HepG2 (cell line): ENCODE measurements around the gene CHDH. TPM values are rescaled to one million over a fixed set of nuclear protein-coding genes. Genes with fewer than 3 reads are reported as not detected.

Experiments used
- ATAC-seq: fragments of 200-7000 bp; cut with Tn5 transposase; 3 replicates; pipeline ENCODE4 v1.9.1; 2020; ENCODE audit warnings: mild to moderate bottlenecking, moderate library complexity
- BruUV-seq: library from RNA; stranded (reverse); fragments of 400-500 nt; replicated peaks from 2 replicates; lab custom pipeline; 2021; lab: Mats Ljungman, UMichigan
- CTCF ChIA-PET: fragments of 300-600 bp; formaldehyde crosslinking; extraction: SDS; loops from one replicate; lab custom pipeline; 2021; ENCODE audit warnings: low total read pairs, inconsistent platforms, low intra/inter-chr PET ratio; lab: Yijun Ruan, JAX
- POLR2A ChIA-PET: fragments of 350-600 bp; sonication (Branson Sonifier 250); formaldehyde crosslinking; loops from one replicate; lab custom pipeline; 2020; ENCODE audit warnings: antibody characterized with exemption, inconsistent platforms; lab: Yijun Ruan, JAX
- DNase-seq: peaks from one replicate; pipeline ENCODE4 v3.0.0-alpha.2; 2015; ENCODE audit warnings: low spot score
- FAIRE-seq: peaks from 3 replicates; lab custom pipeline; 2011; peaks lifted over from hg19 to GRCh38; lab: Jason Lieb, UNC
- H2AFZ ChIP-seq: one replicate; pipeline ENCODE4 v1.6.1; 2011; ENCODE audit warnings: low read length, inconsistent platforms
- H3K27ac ChIP-seq: fragments of 300-600 bp; 3 replicates; pipeline ENCODE4 v1.8.0; 2011; ENCODE audit warnings: mixed run types, mild to moderate bottlenecking, mixed read lengths, low read length, inconsistent platforms; ENCODE audit not compliant: insufficient read depth; ENCODE audit errors: extremely low read length
- H3K27me3 ChIP-seq, 2 experiments: fragments of 200-600 bp in 1 of 2; 2 replicates in 1 of 2; 3 replicates in 1 of 2; pipeline versions ENCODE4 v1.6.0 to v1.8.0; 2011; ENCODE audit warnings: low read length in 2 of 2, mild to moderate bottlenecking in 2 of 2, moderate library complexity in 2 of 2, inconsistent platforms in 1 of 2; ENCODE audit not compliant: insufficient read depth in 2 of 2, control insufficient read depth in 1 of 2
- H3K36me3 ChIP-seq, 2 experiments: fragments of 200-600 bp in 1 of 2; replicated peaks in 1 of 2; 2 replicates in 1 of 2; 3 replicates in 1 of 2; pipeline versions ENCODE4 v1.5.1 to v1.8.0; 2011; ENCODE audit warnings: low read length in 2 of 2, inconsistent platforms in 1 of 2; ENCODE audit not compliant: insufficient read depth in 2 of 2, control insufficient read depth in 1 of 2
- H3K4me1 ChIP-seq: 2 replicates; pipeline ENCODE4 v1.5.1; 2012; ENCODE audit warnings: low read length, inconsistent platforms; ENCODE audit not compliant: insufficient read depth
- H3K4me2 ChIP-seq: 2 replicates; pipeline ENCODE4 v1.6.0; 2011; ENCODE audit warnings: low read depth, low read length, inconsistent platforms
- H3K4me3 ChIP-seq, 3 experiments: fragments of 200-600 bp in 1 of 3; sonication (generic), shearing (Covaris generic) in 1 of 3; replicated peaks in 1 of 3; 2 replicates each; pipeline ENCODE4 v1.5.1; 2011 to 2016; ENCODE audit warnings: low read length in 3 of 3, inconsistent platforms in 2 of 3, low read depth in 2 of 3, mild to moderate bottlenecking in 2 of 3, control low read depth in 1 of 3, mixed read lengths in 1 of 3; ENCODE audit not compliant: insufficient read depth in 1 of 3
- H3K79me2 ChIP-seq: one replicate; pipeline ENCODE4 v1.6.1; 2011; ENCODE audit warnings: low read length, inconsistent platforms; ENCODE audit not compliant: insufficient read depth
- H3K9ac ChIP-seq: 2 replicates; pipeline ENCODE4 v1.6.0; 2011; ENCODE audit warnings: mild to moderate bottlenecking, low read depth, low read length, inconsistent platforms; ENCODE audit not compliant: insufficient read depth
- H3K9me3 ChIP-seq: 2 replicates; pipeline ENCODE4 v1.5.1; 2012; ENCODE audit warnings: mild to moderate bottlenecking, low read length
- H4K20me1 ChIP-seq: 2 replicates; pipeline ENCODE4 v1.6.0; 2011; ENCODE audit warnings: inconsistent platforms, mild to moderate bottlenecking, low read length, moderate library complexity; ENCODE audit not compliant: insufficient read depth
- ATM ChIP-seq: fragments of 450-650 bp; IDR thresholded peaks from 2 replicates; pipeline ENCODE4 v1.7.1; 2017; ENCODE audit warnings: mild to moderate bottlenecking, borderline replicate concordance
- HNF4G ChIP-seq, 2 experiments: sonication (generic) in 1 of 2; formaldehyde crosslinking in 1 of 2; IDR thresholded peaks; 2 replicates each; pipeline versions ENCODE4 v1.4.0 to v1.6.1; 2011 to 2020; ENCODE audit warnings: borderline replicate concordance in 2 of 2, low read depth in 2 of 2, mild to moderate bottlenecking in 2 of 2, low read length in 1 of 2, missing genetic modification reagents in 1 of 2, moderate library complexity in 1 of 2
- HOXA9 ChIP-seq: sonication (generic); formaldehyde crosslinking; IDR thresholded peaks from 2 replicates; pipeline ENCODE4 v1.8.1; 2022; ENCODE audit warnings: missing genetic modification reagents, mild to moderate bottlenecking, moderate library complexity, borderline replicate concordance
- MED13 ChIP-seq: sonication (generic); formaldehyde crosslinking; IDR thresholded peaks from 2 replicates; pipeline ENCODE4 v1.5.0; 2020; ENCODE audit warnings: missing genetic modification reagents
- PHF8 ChIP-seq: sonication (generic); formaldehyde crosslinking; IDR thresholded peaks from 2 replicates; pipeline ENCODE4 v1.5.0; 2020; ENCODE audit warnings: missing genetic modification reagents
- SMYD3 ChIP-seq: sonication (generic); formaldehyde crosslinking; IDR thresholded peaks from 2 replicates; pipeline ENCODE4 v1.8.1; 2023; ENCODE audit warnings: mild to moderate bottlenecking, missing genetic modification reagents
- ZNF160 ChIP-seq: sonication (generic); formaldehyde crosslinking; IDR thresholded peaks from 2 replicates; pipeline ENCODE4 v1.8.0; 2022; ENCODE audit warnings: mild to moderate bottlenecking, inconsistent platforms, missing genetic modification reagents
- ZNF263 ChIP-seq: sonication (generic); formaldehyde crosslinking; IDR thresholded peaks from 2 replicates; pipeline ENCODE4 v1.4.0; 2020; ENCODE audit warnings: missing genetic modification reagents
- ZNF468 ChIP-seq: sonication (generic); formaldehyde crosslinking; IDR thresholded peaks from 2 replicates; pipeline ENCODE4 v1.8.0; 2022; ENCODE audit warnings: mild to moderate bottlenecking, moderate library complexity, missing genetic modification reagents
- ZNF484 ChIP-seq: sonication (generic); formaldehyde crosslinking; IDR thresholded peaks from 2 replicates; pipeline ENCODE4 v1.5.1; 2020; ENCODE audit warnings: mild to moderate bottlenecking, low read depth, missing genetic modification reagents, borderline replicate concordance
- ZNF678 ChIP-seq: sonication (generic); formaldehyde crosslinking; IDR thresholded peaks from 2 replicates; pipeline ENCODE4 v1.4.0; 2020; ENCODE audit warnings: mild to moderate bottlenecking, missing genetic modification reagents
- whole genome bisulfite sequencing: methylation state at CpG from one replicate; pipeline ENCODE4 v1.1.6; 2017; ENCODE audit warnings: low lambda C conversion rate; 5-methylcytosine and 5-hydroxymethylcytosine counted together
- in situ Hi-C: cut with HindIII; loops from 2 replicates; pipeline ENCODE4 v1.10.0; 2017; ENCODE audit warnings: low pct_unique_long_range_greater_than_20kb; ENCODE audit not compliant: extremely low pct_ligation_motif_present
- intact Hi-C: fragments of 100-400 bp; cut with micrococcal nuclease; formaldehyde crosslinking; loops from one replicate; pipeline ENCODE4 v1.10.0; 2022; ENCODE audit not compliant: unreplicated experiment
- polyA plus RNA-seq, 8 experiments: library from polyadenylated mRNA; depleted of rRNA in 3 of 8; stranded (reverse) in 7 of 8; unstranded in 1 of 8; fragments of >200 nt; fragmentation: Illumina TruSeq in 4 of 8; extraction: Trizol in 4 of 8; gene quantifications; 2 replicates each; pipeline versions ENCODE4 v1.2.1 to v1.2.3, GENCODE V29; 2011 to 2016; ENCODE audit warnings: low read depth in 4 of 8, missing spikeins in 1 of 8, mixed read lengths in 1 of 8; ENCODE audit not compliant: insufficient read depth in 1 of 8
- total RNA-seq, 5 experiments: library from RNA; depleted of rRNA; stranded (reverse); fragments of >200 nt; fragmentation: Illumina TruSeq; extraction: Trizol; gene quantifications; 2 replicates each; pipeline ENCODE4 v1.2.3, GENCODE V29; 2016; ENCODE audit warnings: low read depth in 1 of 5
- TF ChIP-seq, protein P1 (sequence below): sonication (generic); formaldehyde crosslinking; IDR thresholded peaks from 2 replicates; pipeline ENCODE4 v1.8.0; 2022; ENCODE audit warnings: mild to moderate bottlenecking, missing genetic modification reagents, moderate library complexity
- TF ChIP-seq, protein P2 (sequence below): sonication (generic); formaldehyde crosslinking; IDR thresholded peaks from 2 replicates; pipeline ENCODE4 v1.4.0; 2020; ENCODE audit warnings: mild to moderate bottlenecking, missing genetic modification reagents
- TF ChIP-seq, protein P3 (sequence below): IDR thresholded peaks from 2 replicates; pipeline ENCODE4 v1.6.1; 2016; ENCODE audit warnings: mild to moderate bottlenecking

CHDH gene
- total and polyA plus RNA-seq, 2 of the 13 experiments (the other 11 are each of a cell fraction or from before 2014, with no cell fraction given): 28.1 to 48.9 TPM

DNA sequence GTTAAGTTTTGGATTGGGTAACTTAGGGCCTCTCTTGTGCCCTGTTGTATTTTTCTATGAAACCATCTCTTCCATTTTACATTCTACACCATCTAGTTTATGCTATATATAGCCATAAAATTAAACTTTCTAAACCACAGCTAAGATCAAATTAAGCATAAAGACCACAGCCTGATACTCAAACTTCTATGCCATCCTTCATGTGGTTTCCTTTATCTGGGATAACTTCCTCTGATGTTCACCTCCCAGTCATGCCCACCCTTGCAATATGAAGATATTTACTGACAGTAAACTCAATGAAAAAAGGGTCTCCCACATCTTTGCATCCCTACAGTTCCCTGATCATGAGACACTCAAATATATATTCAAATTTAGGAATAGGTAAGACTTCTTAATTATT is 41.2 kb upstream of the CHDH start:
- ChIA-PET CTCF (no interaction called here), POLR2A (no interaction called here)
- Histone ChIP-seq H3K36me3 (peaks cover 6 to 32% of the 10 kb centered on the region in 2 experiments; a peak in 4 of 5 replicates), H3K4me2 (no peak overlapping the region), H3K79me2 (peaks cover 39% of the 10 kb centered on the region), H2AFZ (no peak overlapping the region), H4K20me1 (peaks cover 2% of the 10 kb centered on the region; the same call in 1 of the 2 replicates), H3K9ac (no peak overlapping the region), H3K4me3 (no peak overlapping the region), H3K4me1 (peaks cover 20% of the 10 kb centered on the region), H3K27me3 (no peaks in the 10 kb centered on the region; a peak in 1 of 5 replicates), H3K9me3 (no peaks in the 10 kb centered on the region), H3K27ac (no peak overlapping the region)
- no peak for ATAC-seq
- intact Hi-C loops (no loop called here), in situ Hi-C loops (no loop called here)
- BruUV-seq: no TSS peak
- no peak for FAIRE-seq
- DNase-seq: no peak
- TF ChIP-seq PHF8: no peak
- no peak for TF ChIP-seq ATM
- no peak for TF ChIP-seq HOXA9 (CRISPR knock-in tag)
- no peak for TF ChIP-seq ZNF263 (CRISPR knock-in tag)
- TF ChIP-seq, all 625 proteins: peak for 0

DNA sequence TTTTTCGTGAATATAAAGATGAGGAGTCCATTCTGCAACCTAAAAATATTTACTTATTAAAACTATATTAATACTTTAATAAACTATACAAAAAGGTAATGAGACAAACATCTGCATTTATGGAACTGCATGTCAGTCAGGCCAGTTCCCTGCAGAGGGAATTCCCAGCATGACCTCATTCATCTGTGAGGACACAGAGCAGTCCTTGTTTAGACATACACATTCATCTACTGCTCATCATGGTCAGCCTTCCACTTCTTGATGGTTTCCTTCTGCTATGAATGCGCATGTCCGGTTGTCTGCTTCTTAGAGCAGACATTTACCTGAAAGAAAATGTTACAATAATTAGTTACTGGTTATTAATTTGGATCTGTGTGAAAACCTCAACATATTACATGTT is 39.0 kb upstream of the CHDH start:
- ChIA-PET POLR2A (no interaction called here), CTCF (no interaction called here)
- Histone ChIP-seq H3K4me2 (no peak overlapping the region), H3K9me3 (no peaks in the 10 kb centered on the region), H3K4me3 (no peak overlapping the region), H3K27ac (no peak overlapping the region), H3K27me3 (no peaks in the 10 kb centered on the region; a peak in 1 of 5 replicates), H3K36me3 (peaks cover 6 to 32% of the 10 kb centered on the region in 2 experiments; a peak in 4 of 5 replicates), H3K4me1 (peaks cover 20% of the 10 kb centered on the region), H3K79me2 (peaks cover 37% of the 10 kb centered on the region), H3K9ac (no peak overlapping the region), H4K20me1 (no peaks in the 10 kb centered on the region; the same call in 1 of the 2 replicates), H2AFZ (no peak overlapping the region)
- BruUV-seq: no TSS peak
- no peak for ATAC-seq
- in situ Hi-C loops: no loop called here
- intact Hi-C loops: no loop called here
- no peak for DNase-seq
- no peak for FAIRE-seq
- 95% methylated on average over 3 of the region's 3 CpGs for WGBS
- TF ChIP-seq MED13 (CRISPR knock-in tag): no peak
- TF ChIP-seq, protein P1, sequence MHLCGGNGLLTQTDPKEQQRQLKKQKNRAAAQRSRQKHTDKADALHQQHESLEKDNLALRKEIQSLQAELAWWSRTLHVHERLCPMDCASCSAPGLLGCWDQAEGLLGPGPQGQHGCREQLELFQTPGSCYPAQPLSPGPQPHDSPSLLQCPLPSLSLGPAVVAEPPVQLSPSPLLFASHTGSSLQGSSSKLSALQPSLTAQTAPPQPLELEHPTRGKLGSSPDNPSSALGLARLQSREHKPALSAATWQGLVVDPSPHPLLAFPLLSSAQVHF (CRISPR knock-in tag): no peak
- TF ChIP-seq ZNF160 (CRISPR knock-in tag): no peak
- TF ChIP-seq ZNF678: no peak
- TF ChIP-seq PHF8: no peak
- TF ChIP-seq SMYD3 (CRISPR knock-in tag): no peak
- TF ChIP-seq ZNF468 (CRISPR knock-in tag): no peak
- TF ChIP-seq, protein P2, sequence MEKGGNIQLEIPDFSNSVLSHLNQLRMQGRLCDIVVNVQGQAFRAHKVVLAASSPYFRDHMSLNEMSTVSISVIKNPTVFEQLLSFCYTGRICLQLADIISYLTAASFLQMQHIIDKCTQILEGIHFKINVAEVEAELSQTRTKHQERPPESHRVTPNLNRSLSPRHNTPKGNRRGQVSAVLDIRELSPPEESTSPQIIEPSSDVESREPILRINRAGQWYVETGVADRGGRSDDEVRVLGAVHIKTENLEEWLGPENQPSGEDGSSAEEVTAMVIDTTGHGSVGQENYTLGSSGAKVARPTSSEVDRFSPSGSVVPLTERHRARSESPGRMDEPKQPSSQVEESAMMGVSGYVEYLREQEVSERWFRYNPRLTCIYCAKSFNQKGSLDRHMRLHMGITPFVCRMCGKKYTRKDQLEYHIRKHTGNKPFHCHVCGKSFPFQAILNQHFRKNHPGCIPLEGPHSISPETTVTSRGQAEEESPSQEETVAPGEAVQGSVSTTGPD: no peak
- no peak for TF ChIP-seq HNF4G (IDR thresholded peaks at IDR 0.05; ENCODE audit: borderline replicate concordance, low read depth, low read length)
- no peak for TF ChIP-seq HNF4G (CRISPR knock-in tag; IDR thresholded peaks at IDR 0.05; ENCODE audit: borderline replicate concordance, low read depth)
- TF ChIP-seq, protein P3, sequence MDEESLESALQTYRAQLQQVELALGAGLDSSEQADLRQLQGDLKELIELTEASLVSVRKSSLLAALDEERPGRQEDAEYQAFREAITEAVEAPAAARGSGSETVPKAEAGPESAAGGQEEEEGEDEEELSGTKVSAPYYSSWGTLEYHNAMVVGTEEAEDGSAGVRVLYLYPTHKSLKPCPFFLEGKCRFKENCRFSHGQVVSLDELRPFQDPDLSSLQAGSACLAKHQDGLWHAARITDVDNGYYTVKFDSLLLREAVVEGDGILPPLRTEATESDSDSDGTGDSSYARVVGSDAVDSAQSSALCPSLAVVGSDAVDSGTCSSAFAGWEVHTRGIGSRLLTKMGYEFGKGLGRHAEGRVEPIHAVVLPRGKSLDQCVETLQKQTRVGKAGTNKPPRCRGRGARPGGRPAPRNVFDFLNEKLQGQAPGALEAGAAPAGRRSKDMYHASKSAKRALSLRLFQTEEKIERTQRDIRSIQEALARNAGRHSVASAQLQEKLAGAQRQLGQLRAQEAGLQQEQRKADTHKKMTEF (CRISPR knock-in tag): no peak
- no peak for TF ChIP-seq ZNF484 (CRISPR knock-in tag)
